HG03460 (cell line): ENCODE results near the gene HDHD5.

Experiments used
- ATAC-seq: cut with Tn5 transposase; IDR thresholded peaks from one replicate; pipeline ENCODE4 v1.9.1; 2021; ENCODE audit not compliant: unreplicated experiment

The HDHD5 gene

DNA sequence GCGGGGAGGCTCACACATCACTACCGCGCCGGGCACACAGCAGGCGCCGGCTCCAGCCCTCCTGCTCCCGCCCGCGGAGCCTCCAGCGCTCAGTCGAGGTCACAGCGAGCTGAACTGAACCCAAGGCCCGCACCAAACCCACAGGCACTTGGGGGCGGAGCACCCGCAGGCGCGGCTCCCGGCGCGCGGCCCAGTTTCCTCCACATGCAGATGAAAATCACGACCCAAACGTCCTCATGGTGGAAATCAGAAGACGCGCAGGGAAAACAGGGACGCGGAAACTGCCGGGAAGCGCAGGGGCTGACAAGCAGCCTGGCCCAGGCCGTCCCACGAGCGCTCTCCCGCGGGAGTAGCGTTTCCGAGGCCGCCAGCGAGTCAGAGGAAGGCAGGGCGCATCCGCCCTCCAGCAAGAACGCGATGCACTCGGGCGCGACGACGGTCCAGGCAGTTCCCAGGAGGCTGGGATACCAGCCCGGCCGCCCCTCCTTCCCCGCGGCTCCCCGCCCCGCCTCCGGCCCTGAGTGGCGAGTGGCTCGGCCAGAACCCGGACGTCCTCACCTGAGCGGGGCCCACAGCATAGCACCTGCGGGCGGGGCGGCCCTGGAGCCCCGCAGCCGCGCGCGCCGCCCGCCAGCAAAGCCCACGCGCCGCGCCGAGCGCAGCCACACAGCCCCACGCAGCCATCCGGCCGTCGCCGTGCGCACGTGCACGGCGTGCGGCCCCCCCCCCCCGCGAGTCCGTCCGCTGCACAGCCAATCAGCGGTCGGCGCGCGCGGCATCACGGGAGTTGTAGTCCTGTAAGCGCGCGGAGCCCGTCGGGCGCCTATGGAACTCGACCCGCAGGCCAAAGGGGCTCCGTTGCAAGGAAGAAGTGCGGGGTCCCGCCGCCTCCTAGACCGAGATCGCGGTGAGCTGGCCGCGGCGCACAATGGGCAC lies at the start of gene HDHD5:
TSS of gene HDHD5 (minus strand) at position 710 of the 936 bp plus-strand sequence. CDS start at position 684, 26 bp downstream.
- ATAC-seq = peak; percentile 65

DNA sequence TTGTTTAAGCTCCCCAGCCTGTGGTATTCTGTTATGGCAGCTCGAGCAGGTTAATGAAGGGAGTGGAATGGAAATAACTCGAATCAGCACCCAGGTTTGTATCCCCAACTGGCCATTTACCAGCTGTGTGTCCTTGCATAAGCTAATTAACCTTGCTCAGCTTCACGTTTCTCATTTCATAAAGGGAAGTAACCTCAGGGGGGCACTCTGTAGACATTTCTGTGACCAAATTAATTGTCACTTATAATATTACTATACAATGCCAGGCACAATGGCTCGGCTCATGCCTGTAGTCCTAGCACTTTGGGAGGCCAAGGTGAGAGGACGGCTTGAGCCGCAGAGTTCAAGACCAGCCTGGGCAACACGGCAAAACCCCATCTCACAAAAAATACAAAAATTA lies 46.4 kb upstream of the HDHD5 start:
- no peak for ATAC-seq

GRCh38 chr22:17201285-17201945 lies 42.3 kb upstream of the HDHD5 start:
- no peak for ATAC-seq

DNA sequence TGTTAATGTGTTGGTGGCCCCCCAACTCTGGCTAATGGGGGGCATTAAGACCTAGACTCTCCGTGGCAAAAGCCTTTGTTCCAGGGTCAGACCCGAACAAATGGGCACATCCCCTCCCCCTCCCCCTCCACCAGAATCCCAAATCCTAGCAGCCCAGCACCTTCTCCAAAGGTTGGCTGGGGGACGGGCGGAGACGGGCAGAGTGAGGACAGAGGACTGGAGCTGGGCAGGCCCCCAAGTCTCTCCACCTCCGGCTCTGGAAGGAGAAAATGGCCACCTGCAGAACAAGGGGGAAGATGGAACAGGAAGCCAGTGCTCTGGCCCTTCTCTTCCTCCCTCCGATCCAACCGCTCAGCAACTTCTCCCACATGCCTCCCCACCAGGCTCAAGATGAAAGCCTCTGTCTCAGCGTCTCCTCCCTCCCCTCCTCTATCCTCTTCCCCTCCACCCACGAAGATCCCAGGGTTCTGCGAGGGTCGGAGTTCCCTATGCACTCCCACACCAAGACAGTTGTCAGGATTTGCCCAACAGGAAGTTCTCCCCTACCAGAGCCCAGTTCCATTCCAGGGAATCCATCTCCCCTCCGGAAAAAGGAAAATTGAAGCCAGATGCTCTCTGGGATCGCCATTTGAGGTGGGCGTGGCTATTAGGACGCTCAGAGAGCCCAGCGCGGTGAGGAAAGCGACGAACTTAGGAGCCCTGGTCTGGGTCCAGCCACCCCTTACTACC lies 40.1 kb upstream of the HDHD5 start:
- ATAC-seq = no peak

DNA sequence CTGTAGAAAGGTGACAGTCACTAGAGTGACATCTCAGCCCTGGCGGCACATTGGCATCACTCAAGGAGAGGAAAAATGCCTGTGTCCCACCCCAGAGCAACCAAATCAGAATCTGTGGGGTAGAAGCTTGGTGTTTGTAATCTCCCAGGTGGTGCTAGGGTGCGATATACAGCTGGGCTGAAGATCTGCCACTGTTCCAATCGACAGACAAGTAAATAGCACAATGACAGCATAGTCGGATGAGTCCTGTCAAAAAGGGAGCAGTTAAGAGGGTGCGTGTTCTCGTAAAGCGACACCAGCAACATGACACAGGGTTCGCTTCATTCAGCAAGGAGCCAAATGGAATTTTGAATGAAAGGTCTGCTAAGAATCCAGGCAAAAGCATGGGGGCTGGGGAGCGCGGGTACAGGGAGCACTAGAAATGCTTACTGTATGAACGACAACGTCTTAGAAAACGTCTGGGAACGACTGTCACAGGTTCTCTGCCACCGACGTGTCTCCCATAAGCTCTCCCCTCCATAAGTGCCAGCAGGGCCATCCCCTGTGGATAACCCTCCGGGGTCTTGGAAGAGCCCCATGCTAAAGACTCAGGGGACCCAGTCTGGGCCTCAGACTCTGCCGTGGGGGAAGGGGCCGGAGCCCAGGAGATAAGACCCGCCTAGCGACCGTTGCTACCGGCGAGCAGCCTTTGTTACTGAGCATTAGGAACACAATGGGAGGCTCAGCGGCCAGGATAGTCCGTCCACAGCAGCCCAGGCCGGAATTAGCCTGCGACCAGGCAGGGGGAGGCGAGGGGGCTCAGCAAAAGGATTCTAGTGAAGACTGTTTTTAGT lies 39.3 kb upstream of the HDHD5 start:
- no peak for ATAC-seq

GRCh38 chr22:17194213-17194612 lies 35.1 kb upstream of the HDHD5 start:
- ATAC-seq = no peak

GRCh38 chr22:17192186-17192585 lies 33.1 kb upstream of the HDHD5 start:
- no peak for ATAC-seq

GRCh38 chr22:17191163-17191784 lies 32.2 kb upstream of the HDHD5 start:
- no peak for ATAC-seq

- ATAC-seq = no peak
These were observed 31.6 kb upstream of the HDHD5 start for GRCh38 chr22:17190702-17191101.

DNA sequence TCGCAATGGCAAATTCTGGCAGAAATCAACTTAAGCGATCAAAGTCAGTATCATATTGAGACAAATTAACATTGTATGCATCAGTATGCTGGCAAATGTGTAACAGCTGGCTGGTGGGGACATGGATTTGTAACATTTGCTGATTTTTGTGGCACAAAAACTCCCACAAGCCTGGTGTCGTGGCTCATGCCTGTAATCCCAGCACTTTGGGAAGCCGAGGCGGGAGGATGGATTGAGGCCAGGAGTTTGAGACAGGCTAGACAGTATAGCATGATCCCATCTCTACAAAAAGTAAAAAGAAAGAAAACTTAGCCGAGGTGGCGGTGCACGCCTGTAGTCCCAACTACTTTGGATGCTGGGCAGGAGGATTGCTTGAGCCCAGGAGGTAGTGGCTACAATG lies 17.6 kb upstream of the HDHD5 start:
- ATAC-seq = no peak

GRCh38 chr22:17172029-17172833 lies 13.2 kb upstream of the HDHD5 start:
- ATAC-seq = no peak

- ATAC-seq = peak; percentile 90
These were observed 12.3 kb upstream of the HDHD5 start for GRCh38 chr22:17171153-17172028.

DNA sequence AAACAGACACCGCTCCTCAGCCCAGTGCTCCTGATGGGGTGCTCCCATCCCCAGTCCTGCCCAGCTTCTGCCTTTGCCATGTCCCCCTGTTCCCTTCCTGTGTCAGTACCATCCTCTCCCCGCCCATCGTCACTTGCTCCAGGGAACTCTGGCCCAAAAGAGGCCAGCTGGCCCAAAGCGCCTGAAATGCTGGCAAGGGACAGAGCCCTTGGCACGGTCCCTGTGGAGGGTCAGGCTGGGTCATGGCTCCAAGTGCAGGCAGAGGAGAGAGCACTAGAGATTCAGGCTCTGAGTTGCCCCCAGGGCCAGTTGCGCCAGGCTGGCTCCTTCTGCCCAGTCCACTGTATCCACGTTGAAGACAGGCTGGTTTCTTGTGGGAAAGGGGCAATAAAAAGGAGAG lies 8.4 kb upstream of the HDHD5 start:
- ATAC-seq = no peak

GRCh38 chr22:17164392-17165024 lies 5.4 kb upstream of the HDHD5 start:
- ATAC-seq = no peak

DNA sequence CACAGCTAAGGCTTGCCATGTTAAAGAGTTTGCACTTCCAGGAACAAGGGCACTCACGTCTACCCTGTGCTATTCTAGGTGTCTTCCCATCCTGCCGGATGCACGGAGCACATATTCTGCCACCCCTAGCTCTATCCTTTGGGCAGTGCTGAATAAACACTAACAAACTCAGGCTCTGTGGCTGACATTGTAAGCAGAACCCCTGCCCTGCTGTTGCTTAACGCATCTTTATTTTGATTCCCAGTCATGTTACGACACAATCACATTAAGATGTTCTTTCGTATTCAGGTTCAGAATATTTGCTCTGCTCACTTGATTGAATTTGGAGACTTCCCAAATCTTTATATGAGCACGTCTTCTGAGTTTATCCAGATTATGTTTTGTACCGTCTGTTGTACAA lies 3.7 kb upstream of the HDHD5 start:
- no peak for ATAC-seq

DNA sequence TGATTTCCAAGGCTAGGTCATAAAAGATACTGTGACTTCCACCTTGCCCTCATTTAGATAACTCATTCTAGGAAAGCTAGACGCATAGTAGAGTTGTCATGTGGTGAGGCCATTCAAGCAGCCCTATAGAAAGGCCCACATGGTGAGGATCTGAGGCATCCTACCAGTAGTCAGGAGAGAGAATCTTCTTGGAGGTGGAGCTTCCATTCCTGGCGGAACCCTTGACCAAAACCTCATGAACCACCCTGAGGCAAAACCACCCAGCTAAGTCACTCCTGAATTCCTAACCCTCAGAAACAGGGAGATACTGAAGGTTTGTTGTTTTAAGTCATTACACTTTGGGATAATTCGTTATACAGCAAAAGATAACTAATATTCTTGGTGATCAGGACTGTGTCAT lies 2.9 kb upstream of the HDHD5 start:
- ATAC-seq = no peak

DNA sequence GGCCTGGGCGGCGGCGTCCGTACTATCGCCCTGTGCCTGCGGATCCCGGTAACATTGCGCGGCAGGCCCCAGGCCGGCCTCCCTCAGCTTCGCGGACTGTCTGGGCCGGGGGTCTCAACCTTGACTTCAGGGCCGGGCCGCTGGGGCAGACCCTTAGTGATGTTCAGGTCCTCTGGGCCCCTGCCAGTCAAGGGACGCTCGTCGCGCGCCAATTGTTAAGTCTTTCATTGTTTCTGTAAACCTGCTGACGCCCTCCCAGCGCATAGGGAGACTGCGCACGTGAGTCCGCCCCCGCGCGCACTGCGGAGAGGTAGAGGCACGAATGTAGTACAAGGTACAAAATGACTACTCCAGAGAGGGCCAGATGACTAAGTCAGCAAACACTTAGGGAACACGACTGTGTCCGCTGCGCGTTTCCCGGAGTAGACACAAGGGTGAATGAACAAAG lies 451 bp upstream of the HDHD5 start:
- peak; percentile 21 for ATAC-seq

DNA sequence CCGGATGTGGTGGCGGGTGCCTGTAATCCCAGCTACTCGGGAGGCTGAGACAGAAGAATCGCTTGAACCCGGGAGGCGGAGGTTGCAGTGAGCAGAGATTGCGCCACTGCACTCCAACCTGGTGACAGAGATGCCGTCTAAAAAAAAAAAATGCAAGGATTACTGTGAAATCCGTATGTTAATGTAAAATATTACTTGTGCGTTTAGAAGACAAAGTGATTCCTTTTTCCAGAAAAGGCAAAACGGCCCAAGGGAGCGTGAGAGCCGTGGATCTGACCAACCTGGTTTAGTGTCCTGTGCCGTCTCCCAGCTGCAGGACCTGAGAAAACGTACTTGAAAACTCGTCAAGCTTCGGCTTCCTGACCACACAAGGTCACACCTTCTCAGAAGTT lies 905 bp downstream of the HDHD5 start:
- ATAC-seq = no peak
